Esophagus muscularis mucosa (tissue), 4 donors: ENCODE measurements around the gene P2RY2. TPM values are rescaled to one million over a fixed set of nuclear protein-coding genes. Genes with fewer than 3 reads are reported as not detected.
"Not testable (repeated sequence)": the region's sequence is repeated elsewhere in the genome, so short reads cannot be mapped to it uniquely, and the experiment has no call there.

Experiments
- DNase-seq: peaks from one replicate; pipeline ENCODE4 v3.0.0-alpha.2; 2017; ENCODE audit errors: extremely low spot score
- H3K27ac ChIP-seq, 4 donors: fragments of 200-600 bp; sonication (generic); replicated peaks in 1 of 4; 1 replicate in 3 of 4; 2 replicates in 1 of 4; pipeline ENCODE4 v1.5.1; 2016 to 2019; ENCODE audit warnings: mild to moderate bottlenecking in 1 of 4
- H3K27me3 ChIP-seq, 4 donors: fragments of 200-600 bp; sonication (generic); one replicate each; pipeline versions ENCODE4 v1.5.1 to v1.6.0; 2016 to 2019
- H3K36me3 ChIP-seq, 4 donors: fragments of 200-600 bp; sonication (generic); one replicate each; pipeline ENCODE4 v1.5.1; 2016 to 2019
- H3K4me1 ChIP-seq, 4 donors: fragments of 200-600 bp; sonication (generic); one replicate each; pipeline ENCODE4 v1.5.1; 2016 to 2019
- H3K4me3 ChIP-seq, 4 donors: fragments of 200-600 bp; sonication (generic); 1 replicate in 2 of 4; 2 replicates in 2 of 4; pipeline ENCODE4 v1.5.1; 2016 to 2019; ENCODE audit warnings: mild to moderate bottlenecking in 4 of 4, moderate library complexity in 1 of 4
- H3K9me3 ChIP-seq, 4 donors: fragments of 200-600 bp; sonication (generic); 1 replicate in 3 of 4; 2 replicates in 1 of 4; pipeline ENCODE4 v1.5.1; 2016 to 2019
- EP300 ChIP-seq: sonication (generic); formaldehyde crosslinking; IDR thresholded peaks from one replicate; pipeline ENCODE4 v1.6.1; 2017; ENCODE audit warnings: antibody characterized with exemption
- POLR2A ChIP-seq: fragments of 450-650 bp; IDR thresholded peaks from one replicate; pipeline ENCODE4 v1.6.1; 2017; ENCODE audit warnings: antibody characterized with exemption, moderate library complexity, mild to moderate bottlenecking, low read depth
- POLR2AphosphoS5 ChIP-seq, 2 donors: sonication (generic); formaldehyde crosslinking; IDR thresholded peaks; one replicate each; pipeline ENCODE4 v1.6.1; 2017; ENCODE audit warnings: antibody characterized with exemption in 2 of 2
- WGBS: methylation state at CpG from one replicate; pipeline ENCODE4 v1.1.5; 2018; 5-methylcytosine and 5-hydroxymethylcytosine counted together
- intact Hi-C: fragments of 100-400 bp; cut with DNase I; formaldehyde crosslinking; loops from one replicate; pipeline ENCODE4 v1.15.1; 2023
- total RNA-seq, 4 donors: library from RNA; depleted of rRNA; stranded (reverse); fragments of >200 nt; gene quantifications; one replicate each; pipeline versions ENCODE4 v1.1.0 to v1.2.1, GENCODE V29; 2016
- TF ChIP-seq, protein P1 (sequence below), 3 experiments: fragments of 200-600 bp in 2 of 3; fragments of 450-650 bp in 1 of 3; sonication (generic) in 2 of 3; IDR thresholded peaks; one replicate each; pipeline ENCODE4 v1.5.1; 2017 to 2019; ENCODE audit warnings: antibody characterized with exemption in 3 of 3, mild to moderate bottlenecking in 2 of 3, moderate library complexity in 1 of 3

The P2RY2 gene
- total RNA-seq, 4 donors from 2014 or later, result 0.32 to 0.83 (median 0.52) TPM; not detected in 1

DNA sequence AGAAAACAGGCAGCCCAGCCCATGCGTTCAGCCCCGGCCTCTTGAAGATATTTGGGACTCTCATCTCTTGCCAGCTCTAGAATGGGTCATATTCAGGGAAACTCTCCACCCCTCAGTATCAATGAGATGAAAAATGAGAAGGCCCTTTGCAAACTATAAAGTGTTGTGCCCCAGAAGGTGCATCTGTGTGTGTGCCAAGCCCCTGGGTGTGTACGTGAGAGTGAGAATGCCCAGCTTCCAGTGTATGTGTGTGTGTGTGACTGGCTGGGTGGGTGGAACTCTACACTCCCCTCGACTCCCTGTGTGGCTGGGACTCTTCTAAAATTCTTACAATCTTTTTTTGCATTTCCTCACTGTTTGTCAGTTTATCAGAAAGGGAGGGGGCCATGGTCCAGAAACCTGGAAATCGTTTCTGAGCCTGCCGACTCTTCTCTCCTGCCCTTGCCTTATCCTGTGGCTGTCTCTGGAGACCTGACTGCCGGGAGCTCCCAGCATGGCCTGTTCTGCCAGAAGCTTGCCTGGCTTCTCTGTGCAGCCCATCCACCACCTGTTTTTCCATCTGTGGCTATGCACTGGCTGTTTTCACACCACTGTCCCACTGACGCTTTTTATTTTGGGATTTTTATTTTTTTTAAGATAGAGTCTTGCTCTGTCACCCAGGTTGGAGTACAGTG is 55.3 kb downstream of the P2RY2 start:
- TF ChIP-seq EP300 (no peak), POLR2A (no peak), POLR2AphosphoS5 (IDR thresholded peaks at IDR 0.05) (no peak)
- TF ChIP-seq, protein P1, sequence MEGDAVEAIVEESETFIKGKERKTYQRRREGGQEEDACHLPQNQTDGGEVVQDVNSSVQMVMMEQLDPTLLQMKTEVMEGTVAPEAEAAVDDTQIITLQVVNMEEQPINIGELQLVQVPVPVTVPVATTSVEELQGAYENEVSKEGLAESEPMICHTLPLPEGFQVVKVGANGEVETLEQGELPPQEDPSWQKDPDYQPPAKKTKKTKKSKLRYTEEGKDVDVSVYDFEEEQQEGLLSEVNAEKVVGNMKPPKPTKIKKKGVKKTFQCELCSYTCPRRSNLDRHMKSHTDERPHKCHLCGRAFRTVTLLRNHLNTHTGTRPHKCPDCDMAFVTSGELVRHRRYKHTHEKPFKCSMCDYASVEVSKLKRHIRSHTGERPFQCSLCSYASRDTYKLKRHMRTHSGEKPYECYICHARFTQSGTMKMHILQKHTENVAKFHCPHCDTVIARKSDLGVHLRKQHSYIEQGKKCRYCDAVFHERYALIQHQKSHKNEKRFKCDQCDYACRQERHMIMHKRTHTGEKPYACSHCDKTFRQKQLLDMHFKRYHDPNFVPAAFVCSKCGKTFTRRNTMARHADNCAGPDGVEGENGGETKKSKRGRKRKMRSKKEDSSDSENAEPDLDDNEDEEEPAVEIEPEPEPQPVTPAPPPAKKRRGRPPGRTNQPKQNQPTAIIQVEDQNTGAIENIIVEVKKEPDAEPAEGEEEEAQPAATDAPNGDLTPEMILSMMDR (IDR thresholded peaks at IDR 0.05), result no peak
- Histone ChIP-seq H3K27me3 (peaks cover 0 to 13% (median 0%) of the 10 kb centered on the region in 4 donors), H3K36me3 (no peaks in the 10 kb centered on the region), H3K9me3 (no peaks in the 10 kb centered on the region), H3K4me1 (peaks cover 0 to 19% (median 12%) of the 10 kb centered on the region in 4 donors), H3K4me3 (peak overlapping the region in 3 of 4 donors; percentile 9 to 11 (median 9)), H3K27ac (no peak overlapping the region)
- intact Hi-C loops, result no loop called here
- DNase-seq, result no peak
- 70% methylated on average over 8 of the region's 8 CpGs for WGBS

DNA sequence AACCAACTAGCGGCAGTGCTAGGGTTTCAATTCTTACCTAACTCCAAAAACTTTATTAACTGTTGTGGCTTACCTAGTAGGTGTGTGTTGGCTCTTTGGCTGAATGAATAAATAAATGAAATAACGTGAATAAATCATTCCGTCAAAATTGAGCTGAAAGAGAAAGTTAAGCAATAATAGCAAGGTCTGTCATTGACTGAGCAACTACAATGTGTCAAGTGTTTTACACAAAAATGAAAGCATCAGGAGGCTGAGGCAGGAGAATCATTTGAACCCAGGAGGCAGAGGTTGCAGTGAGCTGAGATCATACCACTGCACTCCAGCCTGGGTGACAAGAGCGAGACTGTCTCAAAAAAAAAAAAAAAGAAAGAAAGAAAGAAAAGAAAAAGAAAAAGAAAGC is 56.1 kb downstream of the P2RY2 start:
- H3K27me3 ChIP-seq, H3K4me3 ChIP-seq, H3K36me3 ChIP-seq, intact Hi-C loops, DNase-seq, H3K27ac ChIP-seq, H3K9me3 ChIP-seq: not testable (repeated sequence)
- H3K4me1 ChIP-seq, result peaks cover 0 to 14% (median 9%) of the 10 kb centered on the region in 4 donors
- 93% methylated on average over 4 of the region's 4 CpGs for WGBS

DNA sequence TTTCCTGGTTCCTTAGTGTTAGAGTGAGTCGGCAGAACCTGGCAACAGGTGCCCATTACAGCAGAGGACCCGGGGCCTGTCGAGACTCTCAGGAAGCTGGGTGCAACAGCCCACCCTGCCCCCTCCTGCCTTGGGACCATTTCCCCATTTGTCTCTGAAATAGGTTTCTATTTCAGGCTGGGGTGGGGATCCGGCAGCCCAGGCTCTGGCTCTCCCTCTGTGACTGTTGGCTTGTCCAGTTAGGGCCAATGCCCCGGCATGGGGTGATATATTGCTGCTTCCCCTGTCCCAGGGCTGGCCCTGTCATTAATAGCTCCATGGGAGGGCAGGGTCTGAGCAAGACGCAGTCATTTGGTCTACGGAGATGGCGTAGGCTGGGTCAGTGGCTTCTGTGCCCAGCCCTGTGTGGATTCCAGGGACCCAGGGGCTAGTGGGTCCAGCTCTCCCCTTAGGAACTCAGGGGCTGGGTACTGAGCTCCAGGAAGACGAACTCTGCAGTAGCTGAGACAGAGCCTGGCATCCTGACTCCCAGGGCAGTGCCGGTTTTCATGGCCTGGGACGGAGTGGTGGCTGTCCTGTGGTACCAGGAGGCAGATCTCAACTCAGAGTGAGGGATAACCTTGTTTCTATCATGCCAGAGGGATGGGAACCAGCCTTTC is 56.8 kb downstream of the P2RY2 start:
- 77% methylated on average over 6 of the region's 11 CpGs for WGBS
- peak overlapping the region in 1 of 4 donors; percentile 42 for H3K27ac ChIP-seq
- H3K36me3 ChIP-seq, result no peaks in the 10 kb centered on the region

DNA sequence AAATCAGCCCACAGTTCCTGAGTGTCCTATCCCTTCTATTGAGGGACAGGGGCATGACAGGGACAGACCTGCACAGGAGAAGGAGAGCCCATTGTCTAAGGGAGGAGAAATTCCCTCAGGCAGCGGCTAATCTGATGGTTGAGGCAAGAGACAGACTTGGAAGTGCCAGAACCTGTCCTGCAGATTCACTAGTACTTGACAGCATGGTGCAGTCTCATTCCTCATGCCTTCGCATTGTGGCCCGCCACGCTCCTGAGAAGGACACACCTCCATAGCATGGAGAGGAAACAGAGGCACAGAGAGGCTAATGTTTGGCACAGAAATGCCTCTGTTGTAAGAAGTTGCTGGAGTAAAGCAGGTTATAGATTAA is 57.3 kb downstream of the P2RY2 start:
- no peak for DNase-seq
- intact Hi-C loops, result no loop called here
- Histone ChIP-seq H3K27me3 (peaks cover 0 to under 1% (median 0%) of the 10 kb centered on the region in 4 donors), H3K27ac (no peak overlapping the region), H3K9me3 (no peaks in the 10 kb centered on the region), H3K4me1 (peaks cover 0 to 3% (median 2%) of the 10 kb centered on the region in 4 donors), H3K4me3 (no peak overlapping the region), H3K36me3 (no peaks in the 10 kb centered on the region)
- no peak for TF ChIP-seq POLR2A
- TF ChIP-seq EP300, result no peak
- no peak for TF ChIP-seq POLR2AphosphoS5 (IDR thresholded peaks at IDR 0.05)
- TF ChIP-seq, protein P1 (IDR thresholded peaks at IDR 0.05), result no peak
- WGBS, result 94% methylated on average over 4 of the region's 4 CpGs

More for the DNA sequence above, 56.8 kb downstream of the P2RY2 start:
- Histone ChIP-seq H3K9me3 (no peaks in the 10 kb centered on the region), H3K4me3 (peak overlapping the region in 1 of 4 donors; percentile 16), H3K27me3 (peaks cover 0 to 5% (median 0%) of the 10 kb centered on the region in 4 donors), H3K4me1 (peaks cover 0 to 8% (median 6%) of the 10 kb centered on the region in 4 donors)
- no peak for DNase-seq
- intact Hi-C loops, result no loop called here
- TF ChIP-seq, protein P1 (IDR thresholded peaks at IDR 0.05), result no peak
- no peak for TF ChIP-seq EP300
- no peak for TF ChIP-seq POLR2AphosphoS5 (IDR thresholded peaks at IDR 0.05)
- no peak for TF ChIP-seq POLR2A

DNA sequence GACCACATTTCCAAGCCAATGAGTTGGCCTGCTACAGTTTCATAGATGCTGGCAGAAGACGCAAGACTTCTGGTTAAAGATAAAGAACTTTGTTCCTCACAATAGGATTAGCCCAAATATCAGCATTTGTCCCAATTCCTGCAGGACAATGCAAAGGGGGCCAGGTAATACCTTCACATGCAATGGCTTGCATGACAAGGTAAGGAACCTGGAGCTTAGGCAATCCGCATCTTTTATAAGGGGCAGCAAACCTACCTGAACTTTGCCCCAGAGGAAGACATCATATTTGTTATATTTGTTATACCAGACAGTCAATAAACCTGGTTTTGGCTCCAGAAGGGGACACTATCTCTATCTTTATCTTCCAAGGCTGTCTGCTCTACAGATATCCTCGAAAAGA is 59.4 kb downstream of the P2RY2 start:
- DNase-seq, result no peak
- H3K9me3 ChIP-seq, result no peaks in the 10 kb centered on the region

More for the DNA sequence above, 59.4 kb downstream of the P2RY2 start:
- intact Hi-C loops, result no loop called here
- no peaks in the 10 kb centered on the region for H3K36me3 ChIP-seq
- H3K27ac ChIP-seq, result no peak overlapping the region
- WGBS, result 91% methylated on average over 3 of the region's 3 CpGs
- no peaks in the 10 kb centered on the region for H3K4me1 ChIP-seq
- H3K4me3 ChIP-seq, result no peak overlapping the region
- TF ChIP-seq POLR2AphosphoS5 (IDR thresholded peaks at IDR 0.05), result no peak
- TF ChIP-seq, protein P1 (IDR thresholded peaks at IDR 0.05), result no peak
- no peak for TF ChIP-seq EP300
- TF ChIP-seq POLR2A, result no peak
- no peaks in the 10 kb centered on the region for H3K27me3 ChIP-seq
